Dedifferentiated amniotic fluid mesenchymal stem cell (primary cell): ENCODE results near the gene NSRP1.
"Not testable (repeated sequence)": the region's sequence is repeated elsewhere in the genome, so short reads cannot be mapped to it uniquely, and the experiment has no call there.

Experiments used
- DNase-seq: peaks from one replicate; pipeline ENCODE4 v3.0.0-alpha.2; 2016; ENCODE audit errors: extremely low spot score

NSRP1 gene

DNA sequence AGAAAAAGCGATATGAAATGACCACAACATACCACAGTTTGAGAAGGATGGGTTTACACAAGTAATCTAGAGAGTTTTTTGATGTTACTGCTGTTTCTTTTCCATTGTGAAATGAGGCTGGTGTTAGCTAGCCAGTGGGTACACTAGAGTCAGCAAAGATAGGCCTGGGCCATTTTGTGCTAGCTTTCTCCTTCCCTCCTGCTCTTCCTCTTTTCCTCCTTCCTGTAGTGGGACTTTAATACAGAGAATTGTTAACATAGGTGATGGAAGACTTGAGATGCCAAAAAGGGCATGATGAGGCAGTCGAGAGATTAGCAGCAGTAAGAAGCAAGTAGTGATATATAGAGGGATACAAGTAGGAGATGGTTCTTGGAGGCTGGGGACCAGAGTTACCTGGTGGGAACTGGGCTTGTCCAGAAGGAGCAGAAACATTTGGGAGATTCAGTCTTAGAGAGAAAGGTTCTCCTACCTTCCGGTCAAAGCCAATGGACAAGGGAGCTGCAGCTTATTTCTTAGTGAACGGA is 7.7 kb downstream of the NSRP1 start:
- no peak for DNase-seq

DNA sequence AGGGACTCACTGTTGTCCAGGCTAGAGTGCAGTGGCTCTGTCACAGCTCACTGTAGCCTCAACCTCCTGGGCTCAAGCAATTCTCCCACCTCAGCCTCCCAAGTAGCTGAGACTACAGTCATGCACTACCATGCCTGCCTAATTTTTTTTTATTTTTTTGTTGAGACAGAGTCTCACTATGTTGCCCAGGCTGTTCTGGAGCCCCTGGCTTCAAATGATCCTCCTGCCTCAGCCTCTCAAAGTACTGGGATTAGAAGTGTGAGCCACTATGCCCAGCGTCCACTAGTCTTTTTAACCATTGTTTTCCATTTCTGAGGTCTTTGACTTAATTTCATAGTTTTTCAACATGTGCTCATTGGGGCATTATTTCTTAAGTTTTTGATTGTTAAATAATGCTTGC is 13.5 kb downstream of the NSRP1 start:
- no peak for DNase-seq

DNA sequence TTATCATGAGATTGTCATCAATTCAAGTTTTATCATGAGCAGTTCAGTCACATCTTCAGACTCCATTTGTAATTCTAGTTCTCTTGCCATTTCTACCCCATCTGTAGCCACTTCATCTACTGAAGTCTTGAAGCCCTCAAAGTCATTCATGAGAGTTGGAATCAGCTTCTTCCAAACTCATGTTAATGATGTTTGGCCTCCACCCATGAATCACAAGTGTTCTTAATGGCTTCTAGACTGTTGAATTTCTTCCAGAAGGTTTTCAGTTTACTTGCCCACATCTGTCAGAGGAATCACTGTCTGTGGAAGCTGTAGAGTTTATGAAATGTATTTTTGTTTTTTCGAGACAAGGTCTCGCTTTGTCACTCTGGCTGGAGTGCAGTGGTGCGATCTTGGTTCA is 16.0 kb downstream of the NSRP1 start:
- DNase-seq: no peak

DNA sequence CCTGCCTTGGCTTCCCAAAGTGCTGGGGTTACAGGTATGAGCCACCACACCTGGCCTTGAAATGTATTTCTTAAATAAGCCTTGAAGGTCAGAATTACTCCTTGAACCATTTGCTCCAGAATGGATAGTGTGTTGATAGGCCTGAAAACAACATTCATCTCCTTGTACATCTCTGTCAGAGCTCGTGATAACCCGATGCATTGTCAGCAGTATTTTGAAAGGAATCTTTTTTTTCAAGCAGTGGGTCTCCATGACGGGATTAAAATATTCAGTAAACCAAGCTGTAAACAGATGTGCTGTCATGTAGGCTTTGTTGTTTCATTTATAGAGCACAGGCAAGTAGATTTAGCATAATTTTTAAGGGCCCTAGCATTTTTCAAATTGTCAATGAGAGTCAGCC is 16.6 kb downstream of the NSRP1 start:
- no peak for DNase-seq

DNA sequence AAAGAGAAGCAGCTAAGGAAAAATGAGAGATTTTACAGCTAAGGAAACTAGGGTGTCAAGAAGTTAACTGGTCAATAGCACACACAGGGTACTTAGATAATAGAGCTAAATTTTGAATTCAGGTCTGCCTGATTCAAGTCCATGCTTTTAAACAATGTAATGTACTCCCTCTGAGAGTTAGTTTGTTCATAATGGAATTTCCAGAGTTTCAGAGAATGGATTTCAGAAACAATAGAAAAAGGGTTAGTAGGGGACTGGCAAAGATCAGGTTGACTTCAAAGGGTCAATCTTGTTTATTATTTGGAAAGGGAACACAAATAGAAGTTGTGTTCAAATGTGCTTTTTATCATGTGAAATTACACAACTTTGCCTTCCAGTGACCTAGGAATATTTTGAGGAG is 17.9 kb downstream of the NSRP1 start:
- no peak for DNase-seq

DNA sequence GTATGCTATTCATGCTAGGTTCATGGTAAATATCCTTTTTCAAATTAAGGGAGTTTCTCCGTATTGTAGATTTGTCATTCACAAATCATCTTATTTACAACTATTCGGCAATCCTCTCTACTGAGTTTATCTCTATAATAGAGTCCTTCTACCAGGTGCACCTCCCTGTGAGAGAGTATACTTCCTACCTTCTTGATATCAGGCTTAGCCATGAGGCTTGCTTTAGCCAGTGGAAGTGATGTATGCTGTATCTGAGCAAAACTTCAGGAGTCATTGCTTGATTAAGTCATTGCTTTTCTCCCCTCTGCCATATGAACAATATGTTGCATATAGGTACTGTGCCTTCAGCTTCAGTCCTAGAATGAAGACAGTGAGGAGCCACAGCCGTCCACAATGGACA is 20.5 kb downstream of the NSRP1 start:
- no peak for DNase-seq

DNA sequence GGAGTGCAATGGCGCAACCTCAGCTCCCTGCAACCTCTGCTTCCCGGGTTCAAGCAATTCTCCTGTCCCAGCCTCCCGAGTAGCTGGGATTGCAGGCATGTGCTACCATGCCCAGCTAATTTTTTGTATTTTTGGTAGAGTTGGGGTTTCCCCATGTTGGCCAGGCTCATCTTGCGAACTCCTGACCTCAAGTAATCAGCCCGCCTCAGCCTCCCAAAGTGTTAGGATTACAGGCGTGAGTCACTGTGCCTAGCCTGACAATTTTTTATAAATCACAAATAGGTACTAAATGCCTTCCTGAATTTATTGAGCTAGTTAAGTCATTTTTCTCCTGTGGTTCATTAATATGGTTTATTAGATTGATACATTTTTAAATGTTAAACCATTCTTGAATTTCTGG is 31.2 kb downstream of the NSRP1 start:
- not testable (repeated sequence) for DNase-seq

DNA sequence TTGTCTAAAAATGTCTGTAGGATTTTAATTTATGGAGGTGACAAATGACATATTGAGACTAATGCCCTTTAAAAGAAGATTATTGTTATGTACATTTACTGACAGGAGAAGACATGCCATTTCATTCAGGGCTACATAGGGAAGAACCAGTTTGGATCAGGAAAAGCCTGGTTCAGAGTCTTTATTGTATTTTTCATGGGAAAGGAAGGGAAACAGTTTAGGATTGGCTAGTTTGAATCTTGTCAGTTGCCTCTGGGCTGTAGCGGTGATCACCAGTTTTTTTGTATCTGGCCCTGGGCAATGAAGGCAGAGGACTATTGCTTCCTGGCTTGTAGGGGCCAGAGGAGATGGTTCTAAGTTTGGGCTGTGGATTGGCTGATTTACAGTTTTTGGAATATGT is 31.8 kb downstream of the NSRP1 start:
- DNase-seq: no peak

DNA sequence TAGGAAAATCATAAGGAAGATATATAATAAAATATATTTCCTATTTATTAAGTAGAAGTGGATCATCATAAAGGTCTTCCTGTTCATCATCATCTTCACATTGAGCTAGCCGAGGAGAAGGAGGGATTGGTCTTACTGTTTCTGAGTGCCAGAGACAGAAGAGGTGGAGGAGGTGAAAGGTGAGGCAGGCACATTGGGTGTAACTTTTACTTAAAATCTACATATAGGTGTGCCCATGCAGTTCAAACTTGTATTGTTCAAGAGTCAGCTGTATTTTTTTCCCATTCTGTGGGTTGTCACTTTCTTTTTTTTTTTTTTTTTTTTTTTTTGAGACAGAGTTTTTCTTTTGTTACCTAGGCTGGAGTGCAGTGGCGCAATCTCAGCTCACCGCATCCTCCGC is 34.9 kb downstream of the NSRP1 start:
- DNase-seq: no peak

DNA sequence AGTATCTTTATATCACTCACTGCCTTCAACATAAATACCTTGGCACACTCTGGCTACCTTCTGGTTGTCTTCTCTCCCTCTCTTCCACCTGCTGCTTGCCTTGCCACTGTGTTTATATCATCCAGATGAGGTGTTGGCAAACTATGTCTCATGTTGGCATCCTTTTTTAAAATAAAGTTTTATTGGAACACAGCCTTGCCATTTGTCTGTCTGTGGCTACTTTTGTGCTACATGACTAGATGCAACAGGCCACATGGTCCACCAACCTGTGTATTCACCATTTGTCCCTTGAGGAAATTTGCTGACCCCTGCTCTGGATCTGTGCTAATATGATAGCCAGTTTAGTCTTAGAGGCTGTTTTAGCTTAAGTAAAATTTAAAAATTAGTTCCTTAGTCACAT is 36.8 kb downstream of the NSRP1 start:
- DNase-seq: no peak

DNA sequence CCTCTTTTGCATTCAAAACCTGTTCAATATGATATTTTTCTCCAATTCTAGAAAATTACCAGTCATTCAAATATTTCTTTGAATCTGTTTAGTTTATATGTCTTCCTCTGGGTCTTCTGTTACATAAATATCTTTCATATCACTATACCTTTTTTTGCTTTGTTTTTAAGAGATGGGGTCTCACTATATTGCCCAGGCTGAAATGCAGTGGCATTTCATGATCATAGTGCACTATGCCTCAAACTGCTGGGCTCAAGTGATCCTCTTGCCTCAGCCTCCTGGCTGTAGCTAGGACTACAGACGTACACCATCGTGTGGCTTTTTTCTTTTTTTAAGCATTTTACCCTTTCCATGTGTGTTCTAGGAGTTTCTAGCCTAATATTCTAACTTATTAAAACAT is 38.8 kb downstream of the NSRP1 start:
- no peak for DNase-seq

DNA sequence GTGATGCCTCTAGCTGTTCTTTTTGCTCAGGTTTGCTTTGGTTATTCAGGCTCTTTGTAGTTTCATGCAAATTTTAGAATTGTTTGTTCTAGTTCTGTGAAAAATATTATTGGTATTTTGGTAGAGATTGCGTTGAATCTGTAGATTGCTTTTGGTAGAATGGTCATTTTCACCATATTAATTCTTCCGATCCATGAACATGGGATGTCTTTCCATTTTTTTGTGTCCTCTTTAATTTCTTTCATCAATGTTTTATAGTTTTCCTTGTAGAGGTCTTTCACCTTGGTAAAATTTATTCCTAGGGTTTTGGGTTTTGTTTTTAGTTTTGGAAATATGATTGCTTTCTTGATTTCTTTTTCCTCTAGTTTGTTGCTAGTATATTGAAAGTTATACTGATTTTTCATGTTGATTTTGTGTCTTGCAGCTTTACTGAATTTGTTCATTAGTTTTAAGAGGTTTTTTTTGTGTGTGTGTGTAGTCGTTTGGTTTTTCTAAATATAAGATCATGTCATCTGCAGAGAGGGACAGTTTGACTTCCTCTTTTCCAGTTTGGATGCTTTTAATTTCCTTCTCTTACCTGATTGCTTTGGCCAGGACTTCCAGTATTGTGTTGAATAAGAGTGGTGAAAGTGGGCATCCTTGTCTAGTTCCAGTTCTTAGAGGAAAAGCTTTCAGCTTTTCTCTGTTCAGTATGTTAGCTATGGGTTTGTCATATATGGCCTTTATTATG is 42.4 kb downstream of the NSRP1 start:
- DNase-seq: no peak

DNA sequence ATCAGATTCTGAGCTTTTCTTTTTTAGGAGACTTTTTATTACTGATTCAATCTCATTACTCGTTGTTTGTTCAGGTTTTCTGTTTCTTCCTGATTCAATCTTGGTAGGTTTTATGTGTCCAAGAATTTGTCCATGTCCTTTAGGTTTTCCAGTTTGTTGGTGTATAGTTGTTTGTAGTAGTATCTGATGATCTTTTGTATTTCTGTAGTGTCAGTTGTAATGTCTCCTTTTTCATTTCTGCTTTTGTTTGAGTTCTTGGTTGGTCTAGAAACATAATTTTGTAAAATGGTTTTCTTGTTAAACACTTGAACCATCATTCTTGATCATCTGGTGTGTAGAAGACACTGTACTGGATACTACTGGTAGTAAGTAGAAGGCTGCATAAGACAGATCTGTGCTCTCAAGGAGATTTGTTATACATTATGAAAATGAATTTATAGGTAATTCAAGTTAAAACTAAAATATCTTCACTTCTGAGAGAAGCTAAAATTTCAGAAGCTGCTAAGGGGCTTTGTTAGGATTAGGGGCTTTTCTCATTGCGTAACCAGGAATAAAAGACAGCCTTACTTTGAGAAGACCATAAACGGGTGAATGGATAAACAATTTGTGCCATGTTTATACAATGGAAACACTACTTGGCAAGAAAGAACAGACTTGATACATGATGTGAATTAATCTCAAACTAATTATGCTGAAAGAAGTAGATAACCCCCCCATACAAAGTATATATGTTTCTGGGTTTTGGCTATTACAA is 44.0 kb downstream of the NSRP1 start:
- no peak for DNase-seq

DNA sequence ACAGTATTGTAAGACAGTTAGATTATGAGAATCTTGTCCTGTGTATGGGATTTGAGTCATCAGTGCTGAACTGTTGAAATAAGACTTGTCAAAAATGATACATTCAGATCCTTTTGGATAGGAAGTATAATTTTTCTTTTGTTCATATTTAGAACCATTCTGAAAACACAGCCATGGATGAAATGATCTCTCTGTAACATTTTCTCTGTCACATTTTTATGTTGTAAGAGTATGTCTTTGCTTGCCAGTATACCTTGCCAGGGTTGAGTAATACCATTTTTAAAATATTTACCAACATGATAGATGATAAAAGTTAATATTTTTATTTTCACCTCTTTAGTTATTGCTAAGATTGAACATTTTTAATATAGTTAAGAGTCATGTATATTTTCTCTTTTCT is 45.0 kb downstream of the NSRP1 start:
- DNase-seq: no peak

DNA sequence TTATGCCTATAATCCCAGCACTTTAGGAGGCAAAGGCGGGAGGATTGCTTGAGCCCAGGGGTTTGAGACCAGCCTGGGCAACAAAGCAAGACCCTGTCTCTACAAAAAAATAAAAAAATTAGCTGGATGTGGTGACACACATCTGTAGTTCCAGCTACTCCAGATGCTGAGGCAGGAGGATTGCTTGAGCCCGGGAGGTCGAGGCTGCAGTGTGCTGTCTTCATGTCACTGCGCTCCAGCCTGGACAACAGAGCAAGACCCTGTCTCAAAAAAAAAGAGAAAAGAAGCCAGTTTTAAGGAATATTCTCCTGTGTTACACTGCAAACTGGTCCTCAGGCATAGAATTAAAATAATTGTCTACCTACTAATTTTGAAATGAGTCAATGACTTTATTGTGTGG is 47.9 kb downstream of the NSRP1 start:
- no peak for DNase-seq

DNA sequence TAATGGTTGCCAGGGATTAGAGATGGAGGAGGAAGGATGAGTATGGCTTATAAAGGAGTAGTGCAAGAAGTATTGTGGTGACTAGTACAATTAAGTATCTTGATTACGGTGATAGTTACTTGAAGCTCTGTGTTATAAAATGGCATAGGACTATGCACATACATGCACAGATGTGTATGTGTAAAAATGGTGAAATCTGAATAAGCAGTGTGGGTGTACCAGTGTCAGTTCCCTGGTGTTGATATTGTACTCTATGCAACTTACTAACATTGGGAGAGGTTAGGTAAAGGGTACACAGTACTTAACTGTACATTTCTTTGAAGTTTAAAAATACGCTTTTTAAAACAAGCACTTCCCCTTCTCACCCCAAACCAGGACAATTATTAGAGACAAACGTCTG is 48.5 kb downstream of the NSRP1 start:
- DNase-seq: no peak

DNA sequence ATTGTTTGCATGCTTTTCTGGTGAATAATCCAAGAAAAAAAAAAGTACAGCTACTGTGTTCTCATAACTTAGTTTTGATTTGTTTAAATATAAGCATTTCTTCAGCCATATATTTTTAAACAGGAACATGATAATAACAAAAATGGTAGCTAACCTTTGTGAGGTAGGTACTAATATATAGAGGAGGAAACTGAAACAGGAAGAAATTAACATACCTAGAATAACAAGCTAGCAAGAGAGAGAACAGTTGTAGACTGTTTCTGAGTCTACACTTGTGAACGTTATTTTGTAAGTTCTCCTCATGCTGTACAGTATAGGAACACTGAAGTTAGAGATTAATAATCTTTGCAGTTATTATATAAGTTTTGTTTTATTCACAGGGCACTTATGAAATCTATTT is 49.3 kb downstream of the NSRP1 start:
- DNase-seq: no peak

DNA sequence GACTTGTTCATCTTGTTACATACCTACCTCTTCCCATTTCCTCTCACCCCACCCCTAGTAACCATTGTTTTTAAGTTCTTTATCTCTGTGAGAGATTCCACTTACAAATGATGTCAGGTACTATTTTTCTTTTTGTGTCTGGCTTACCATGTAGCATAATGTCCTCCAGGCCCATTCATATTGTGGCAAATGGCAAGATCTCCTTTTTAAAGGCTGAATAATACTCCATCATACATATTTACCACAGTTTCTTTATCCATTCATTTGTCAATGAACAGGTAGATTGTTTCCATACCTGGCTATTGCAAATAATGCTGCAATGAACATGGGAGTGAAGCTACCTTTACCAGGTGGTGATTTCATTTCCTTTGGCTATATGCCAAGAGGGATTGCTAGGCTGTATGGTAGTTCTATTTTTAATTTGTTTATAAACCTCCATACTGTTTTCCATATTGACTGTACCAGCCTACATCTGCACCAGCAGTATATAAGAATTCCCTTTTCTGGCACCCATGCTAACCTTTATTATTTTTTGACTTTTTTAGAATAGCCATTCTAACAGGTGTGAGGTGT is 53.9 kb downstream of the NSRP1 start:
- DNase-seq: no peak

DNA sequence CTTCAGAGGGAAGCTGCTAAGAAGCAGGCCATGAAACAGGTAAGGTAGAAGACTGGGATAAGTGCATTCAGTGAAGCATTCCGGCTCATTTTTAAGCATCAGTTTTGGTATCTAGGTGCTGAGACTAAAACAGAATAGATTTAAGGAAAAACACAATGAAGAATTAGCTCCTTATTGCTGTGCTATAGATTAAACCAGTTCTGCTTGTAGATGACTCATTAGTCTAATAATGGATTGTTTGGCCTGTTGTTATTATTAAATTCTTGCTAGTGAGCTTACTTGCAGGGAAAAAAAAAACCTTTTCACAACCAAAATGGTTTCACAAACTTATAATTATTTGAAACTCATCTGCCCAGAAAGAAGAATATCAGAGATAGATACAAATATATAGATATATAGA is 55.9 kb downstream of the NSRP1 start:
- DNase-seq: no peak

DNA sequence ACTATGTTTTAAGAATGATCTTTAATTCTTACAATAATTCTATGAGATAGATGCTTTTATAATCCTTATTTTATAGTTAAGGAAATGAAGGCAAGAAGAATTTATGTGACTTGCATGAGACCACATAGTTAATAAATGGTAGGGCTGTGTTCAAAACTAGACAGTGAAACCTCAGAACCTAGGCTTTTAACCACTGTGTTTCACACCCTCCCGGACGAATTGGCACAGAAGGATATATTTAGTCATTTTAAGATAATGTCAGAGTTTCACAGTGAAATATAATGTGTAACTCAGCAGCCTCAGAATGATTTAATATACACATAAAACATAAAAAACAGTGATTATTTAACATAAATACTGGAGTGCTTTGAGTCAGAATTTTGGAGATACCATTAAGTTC is 57.0 kb downstream of the NSRP1 start:
- no peak for DNase-seq

DNA sequence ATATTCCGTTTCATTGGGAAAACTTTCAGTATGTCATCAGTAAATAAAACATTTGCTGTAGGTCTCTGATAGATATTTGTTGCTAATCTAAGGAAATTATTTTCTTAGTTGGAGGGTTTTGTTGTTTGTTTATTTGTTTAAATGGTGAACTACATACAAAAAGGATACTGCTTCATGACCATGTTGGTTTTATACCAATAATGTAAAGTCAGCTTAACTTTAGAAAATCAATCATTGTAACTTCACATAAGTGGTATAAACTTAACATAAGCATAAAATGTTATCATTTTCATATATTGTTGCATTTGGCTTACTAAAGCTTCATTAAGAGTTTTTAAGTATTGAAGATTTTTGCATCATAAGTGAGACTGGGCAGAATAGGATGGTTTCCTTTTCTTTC is 57.9 kb downstream of the NSRP1 start:
- no peak for DNase-seq

DNA sequence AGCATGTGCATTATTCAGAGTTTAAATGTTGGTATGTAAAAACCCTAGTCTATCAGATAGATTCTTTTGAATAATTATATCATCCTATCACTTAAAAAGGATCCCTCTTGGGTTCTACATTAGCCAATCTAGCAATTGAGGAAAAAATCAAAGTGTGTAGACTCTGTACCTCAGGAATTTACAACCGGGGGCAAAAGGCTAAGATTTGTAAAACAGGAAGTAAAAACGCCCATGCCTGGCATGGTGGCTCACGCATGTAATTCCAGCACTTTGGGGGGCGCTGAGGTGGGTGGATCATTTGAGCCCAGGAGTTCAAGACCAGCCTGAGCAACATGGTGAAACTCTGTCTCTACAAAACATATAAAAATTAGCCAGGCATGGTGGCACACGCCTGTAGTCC is 60.2 kb downstream of the NSRP1 start:
- no peak for DNase-seq

DNA sequence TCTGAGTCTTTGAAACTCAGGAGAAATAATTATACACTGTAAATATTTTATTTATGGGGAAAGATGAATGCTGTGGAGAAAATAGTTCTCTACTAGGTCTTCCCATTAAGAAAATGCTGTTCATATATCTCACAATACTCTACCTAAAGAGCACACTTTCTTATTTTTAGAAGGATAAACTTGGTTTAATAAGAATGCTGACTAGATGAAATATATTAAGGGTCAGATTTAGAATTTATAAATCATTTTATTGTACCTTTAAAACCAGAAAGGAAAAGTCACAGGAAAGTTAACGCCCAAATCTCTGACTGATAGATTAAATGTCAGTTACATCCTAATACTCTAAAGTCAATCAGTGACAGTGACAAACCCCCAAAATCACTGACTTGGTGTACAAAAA is 70.1 kb downstream of the NSRP1 start:
- no peak for DNase-seq
